Inferior parietal cortex (tissue), 1 donor: ENCODE measurements around the gene EML1.
"Not testable (repeated sequence)": the region's sequence is repeated elsewhere in the genome, so short reads cannot be mapped to it uniquely, and the experiment has no call there.

ENCODE experiments used
- DNase-seq: peaks from one replicate; pipeline ENCODE4 v3.0.0-alpha.2; 2016; ENCODE audit errors: extremely low spot score

The EML1 gene

GRCh38 chr14:99937475-99938244 lies 144.4 kb downstream of the EML1 start:
- no peak for DNase-seq

- DNase-seq, result no peak
Measured at GRCh38 chr14:99938376-99938775, 145.2 kb downstream of the EML1 start.

- no peak for DNase-seq
Measured at GRCh38 chr14:99938896-99939295, 145.7 kb downstream of the EML1 start.

- DNase-seq, result no peak
Measured at GRCh38 chr14:99939421-99939820, 146.2 kb downstream of the EML1 start.

- no peak for DNase-seq
Measured at GRCh38 chr14:99940064-99940463, 146.9 kb downstream of the EML1 start.

GRCh38 chr14:99941211-99941610 lies 148.0 kb downstream of the EML1 start:
- DNase-seq, result no peak

- no peak for DNase-seq
Measured at GRCh38 chr14:99943620-99944019, 150.4 kb downstream of the EML1 start.

GRCh38 chr14:99944241-99944651 lies 151.0 kb downstream of the EML1 start:
- DNase-seq, result no peak

- DNase-seq, result peak; percentile 25
Measured at GRCh38 chr14:99945732-99946651, 152.8 kb downstream of the EML1 start.

GRCh38 chr14:99946652-99947489 lies 153.7 kb downstream of the EML1 start:
- peak; percentile 38 for DNase-seq

GRCh38 chr14:99947695-99948094 lies 154.5 kb downstream of the EML1 start:
- peak; percentile 29 for DNase-seq

- DNase-seq, result not testable (repeated sequence)
Measured at GRCh38 chr14:99949011-99949732, 156.0 kb downstream of the EML1 start.

- no peak for DNase-seq
Measured at GRCh38 chr14:99950181-99950580, 157.0 kb downstream of the EML1 start.

- DNase-seq, result no peak
Measured at GRCh38 chr14:99951085-99951484, 157.9 kb downstream of the EML1 start.

GRCh38 chr14:99952039-99952438 lies 158.8 kb downstream of the EML1 start:
- DNase-seq, result no peak

GRCh38 chr14:99952453-99952852 lies 159.2 kb downstream of the EML1 start:
- DNase-seq, result no peak

GRCh38 chr14:99955826-99956455 lies 162.7 kb downstream of the EML1 start:
- no peak for DNase-seq

- DNase-seq, result no peak
Measured at GRCh38 chr14:99958380-99958779, 165.2 kb downstream of the EML1 start.

GRCh38 chr14:99961826-99962518 lies 168.8 kb downstream of the EML1 start:
- no peak for DNase-seq

GRCh38 chr14:99964979-99965378 lies 171.8 kb downstream of the EML1 start:
- no peak for DNase-seq
